Endothelial cell of umbilical vein (primary cell): ENCODE measurements around the gene CD300C.

Experiments
- POLR2AphosphoS5 ChIP-seq: IDR thresholded peaks from 2 replicates; pipeline ENCODE4 v1.6.1; 2012; ENCODE audit warnings: low read depth, mild to moderate bottlenecking, control low read depth, low read length, moderate library complexity; ENCODE audit not compliant: insufficient read depth
- TF ChIP-seq, protein P1 (sequence below), 2 donors: IDR thresholded peaks; 1 replicate in 1 of 2; 2 replicates in 1 of 2; pipeline ENCODE4 v1.5.1; 2011; ENCODE audit warnings: low read length in 2 of 2, mild to moderate bottlenecking in 2 of 2, moderate library complexity in 2 of 2, control low read depth in 1 of 2, inconsistent platforms in 1 of 2, low read depth in 1 of 2; ENCODE audit not compliant: insufficient read depth in 1 of 2; ENCODE audit errors: extremely low read depth in 1 of 2

DNA sequence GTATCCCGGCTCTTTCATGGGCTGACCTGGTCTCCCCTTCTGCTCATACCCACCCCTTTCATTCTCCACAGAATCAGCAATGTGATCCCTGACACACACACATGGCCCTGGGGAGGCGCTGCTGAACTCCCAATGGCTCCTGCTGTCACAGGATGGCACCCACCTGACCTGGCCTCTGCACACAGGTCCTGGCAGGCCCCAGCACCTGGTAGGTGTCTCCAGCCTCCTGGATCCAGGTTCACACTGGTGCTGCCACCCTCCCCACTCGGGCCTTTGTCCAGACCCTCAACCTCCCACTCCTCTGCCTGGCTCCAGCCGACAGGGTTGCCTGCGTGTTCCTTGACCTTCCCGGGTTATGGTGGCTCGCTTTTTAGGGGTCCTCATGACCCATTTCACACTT, 1.3 kb upstream of the CD300C start:
- no peak for TF ChIP-seq POLR2AphosphoS5
- TF ChIP-seq, protein P1, sequence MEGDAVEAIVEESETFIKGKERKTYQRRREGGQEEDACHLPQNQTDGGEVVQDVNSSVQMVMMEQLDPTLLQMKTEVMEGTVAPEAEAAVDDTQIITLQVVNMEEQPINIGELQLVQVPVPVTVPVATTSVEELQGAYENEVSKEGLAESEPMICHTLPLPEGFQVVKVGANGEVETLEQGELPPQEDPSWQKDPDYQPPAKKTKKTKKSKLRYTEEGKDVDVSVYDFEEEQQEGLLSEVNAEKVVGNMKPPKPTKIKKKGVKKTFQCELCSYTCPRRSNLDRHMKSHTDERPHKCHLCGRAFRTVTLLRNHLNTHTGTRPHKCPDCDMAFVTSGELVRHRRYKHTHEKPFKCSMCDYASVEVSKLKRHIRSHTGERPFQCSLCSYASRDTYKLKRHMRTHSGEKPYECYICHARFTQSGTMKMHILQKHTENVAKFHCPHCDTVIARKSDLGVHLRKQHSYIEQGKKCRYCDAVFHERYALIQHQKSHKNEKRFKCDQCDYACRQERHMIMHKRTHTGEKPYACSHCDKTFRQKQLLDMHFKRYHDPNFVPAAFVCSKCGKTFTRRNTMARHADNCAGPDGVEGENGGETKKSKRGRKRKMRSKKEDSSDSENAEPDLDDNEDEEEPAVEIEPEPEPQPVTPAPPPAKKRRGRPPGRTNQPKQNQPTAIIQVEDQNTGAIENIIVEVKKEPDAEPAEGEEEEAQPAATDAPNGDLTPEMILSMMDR (IDR thresholded peaks at IDR 0.05; ENCODE audit: extremely low read depth in 1 of 2, insufficient read depth in 1 of 2, low read depth in 1 of 2, low read length in 2 of 2): no peak
